Mesenchymal stem cell (in vitro differentiated cells and primary cell): ENCODE data around the gene KRT79.

Source experiments
- DNase-seq: peaks from one replicate; pipeline ENCODE4 v3.0.0-alpha.2; 2013
- H2AFZ ChIP-seq: one replicate; pipeline ENCODE4 v1.6.1; 2013; ENCODE audit warnings: low read depth, mild to moderate bottlenecking, control low read depth, inconsistent platforms, low read length, moderate library complexity
- H2AK5ac ChIP-seq: 2 replicates; pipeline ENCODE4 v1.6.1; 2013; ENCODE audit warnings: low read length, moderate library complexity, mild to moderate bottlenecking, inconsistent platforms; ENCODE audit not compliant: severe bottlenecking
- H2BK120ac ChIP-seq: one replicate; pipeline ENCODE4 v1.6.1; 2013; ENCODE audit warnings: low read depth, mild to moderate bottlenecking, inconsistent platforms, low read length, moderate library complexity
- H2BK12ac ChIP-seq, 2 experiments: one replicate each; pipeline ENCODE4 v1.6.1; 2013; ENCODE audit warnings: inconsistent platforms in 2 of 2, low read length in 2 of 2, mild to moderate bottlenecking in 2 of 2, moderate library complexity in 2 of 2, control low read depth in 1 of 2
- H2BK15ac ChIP-seq: one replicate; pipeline ENCODE4 v1.6.1; 2013; ENCODE audit warnings: mild to moderate bottlenecking, low read depth, inconsistent platforms; ENCODE audit not compliant: poor library complexity, severe bottlenecking
- H2BK5ac ChIP-seq: 2 replicates; pipeline ENCODE4 v1.6.1; 2013; ENCODE audit warnings: low read depth, mild to moderate bottlenecking, low read length, control low read depth, inconsistent platforms; ENCODE audit not compliant: poor library complexity, severe bottlenecking
- H3K14ac ChIP-seq, 2 experiments: one replicate each; pipeline ENCODE4 v1.6.1; 2013; ENCODE audit warnings: inconsistent platforms in 2 of 2, low read length in 2 of 2, control low read depth in 1 of 2, mild to moderate bottlenecking in 1 of 2, moderate library complexity in 1 of 2
- H3K18ac ChIP-seq, 2 experiments: one replicate each; pipeline ENCODE4 v1.6.1; 2013; ENCODE audit warnings: inconsistent platforms in 2 of 2, low read length in 2 of 2, control low read depth in 1 of 2, low read depth in 1 of 2, mild to moderate bottlenecking in 1 of 2
- H3K23ac ChIP-seq, 2 experiments: one replicate each; pipeline ENCODE4 v1.6.1; 2013; ENCODE audit warnings: inconsistent platforms in 2 of 2, low read length in 2 of 2, mild to moderate bottlenecking in 2 of 2, moderate library complexity in 2 of 2, control low read depth in 1 of 2
- H3K27ac ChIP-seq: 2 replicates; pipeline ENCODE4 v1.5.1; 2013; ENCODE audit warnings: mild to moderate bottlenecking, moderate library complexity, low read length, control low read depth, inconsistent platforms; ENCODE audit not compliant: poor library complexity, severe bottlenecking
- H3K27me3 ChIP-seq, 2 experiments: 2 replicates each; pipeline versions ENCODE4 v1.6.1 to v1.7.0; 2013; ENCODE audit warnings: low read length in 2 of 2, mild to moderate bottlenecking in 2 of 2, moderate library complexity in 2 of 2, control low read depth in 1 of 2, inconsistent platforms in 1 of 2; ENCODE audit not compliant: control insufficient read depth in 1 of 2, insufficient read depth in 1 of 2
- H3K36me3 ChIP-seq, 2 experiments: 2 replicates each; pipeline versions ENCODE4 v1.6.1 to v1.7.0; 2013; ENCODE audit warnings: low read length in 2 of 2, control low read depth in 1 of 2, inconsistent platforms in 1 of 2, low read depth in 1 of 2, mild to moderate bottlenecking in 1 of 2; ENCODE audit not compliant: insufficient read depth in 2 of 2, control insufficient read depth in 1 of 2
- H3K4ac ChIP-seq, 2 experiments: one replicate each; pipeline ENCODE4 v1.6.1; 2013; ENCODE audit warnings: inconsistent platforms in 2 of 2, low read length in 2 of 2, mild to moderate bottlenecking in 2 of 2, moderate library complexity in 2 of 2, control low read depth in 1 of 2, low read depth in 1 of 2
- H3K4me1 ChIP-seq: 2 replicates; pipeline ENCODE4 v1.6.1; 2013; ENCODE audit warnings: low read depth, low read length, control low read depth; ENCODE audit not compliant: control insufficient read depth, insufficient read depth
- H3K4me2 ChIP-seq: 2 replicates; pipeline ENCODE4 v1.6.1; 2013; ENCODE audit warnings: low read length, mild to moderate bottlenecking, inconsistent platforms; ENCODE audit not compliant: poor library complexity, severe bottlenecking
- H3K4me3 ChIP-seq, 2 experiments: 2 replicates each; pipeline versions ENCODE4 v1.5.1 to v1.7.0; 2013; ENCODE audit warnings: low read length in 2 of 2, mild to moderate bottlenecking in 2 of 2, control low read depth in 1 of 2, low read depth in 1 of 2; ENCODE audit not compliant: insufficient read depth in 1 of 2
- H3K79me1 ChIP-seq: replicated peaks from 2 replicates; pipeline ENCODE4 v1.6.1; 2013; ENCODE audit warnings: mild to moderate bottlenecking, control low read depth, low read length, inconsistent platforms; ENCODE audit not compliant: poor library complexity, severe bottlenecking
- H3K9ac ChIP-seq: 2 replicates; pipeline ENCODE4 v1.7.0; 2013; ENCODE audit warnings: mild to moderate bottlenecking, low read length, moderate library complexity
- H3K9me3 ChIP-seq: 2 replicates; pipeline ENCODE4 v1.7.0; 2013; ENCODE audit warnings: mild to moderate bottlenecking, low read length; ENCODE audit not compliant: control insufficient read depth
- H4K8ac ChIP-seq: one replicate; pipeline ENCODE4 v1.6.1; 2013; ENCODE audit warnings: inconsistent platforms, mild to moderate bottlenecking, low read length, moderate library complexity
- H4K91ac ChIP-seq: one replicate; pipeline ENCODE4 v1.6.1; 2013; ENCODE audit warnings: mild to moderate bottlenecking, low read length, inconsistent platforms
- WGBS: methylation state at CpG from one replicate; pipeline ENCODE4 v1.1.7; 2013; ENCODE audit warnings: mixed read lengths; 5-methylcytosine and 5-hydroxymethylcytosine counted together

Gene KRT79

GRCh38 chr12:52805000-52805399 is 29.1 kb downstream of the KRT79 start:
- Histone ChIP-seq H3K36me3 (no peaks in the 10 kb centered on the region), H3K14ac (no peak overlapping the region), H3K9me3 (no peaks in the 10 kb centered on the region), H2BK120ac (no peak overlapping the region), H3K27me3 (peaks cover 26 to 71% of the 10 kb centered on the region in 2 experiments), H2AK5ac (no peak overlapping the region), H3K4ac (no peak overlapping the region), H2BK12ac (no peak overlapping the region), H4K91ac (no peak overlapping the region), H3K18ac (no peak overlapping the region), H3K4me2 (no peak overlapping the region), H3K27ac (no peak overlapping the region), H3K4me3 (no peak overlapping the region), H4K8ac (no peak overlapping the region), H3K79me1 (no peaks in the 10 kb centered on the region), H2BK5ac (no peak overlapping the region), H3K4me1 (peaks cover 17% of the 10 kb centered on the region), H3K9ac (no peak overlapping the region), H2AFZ (no peak overlapping the region), H2BK15ac (no peak overlapping the region), H3K23ac (no peak overlapping the region)
- 40% methylated on average over 1 of the region's 1 CpG for whole genome bisulfite sequencing
- DNase-seq = no peak

DNA sequence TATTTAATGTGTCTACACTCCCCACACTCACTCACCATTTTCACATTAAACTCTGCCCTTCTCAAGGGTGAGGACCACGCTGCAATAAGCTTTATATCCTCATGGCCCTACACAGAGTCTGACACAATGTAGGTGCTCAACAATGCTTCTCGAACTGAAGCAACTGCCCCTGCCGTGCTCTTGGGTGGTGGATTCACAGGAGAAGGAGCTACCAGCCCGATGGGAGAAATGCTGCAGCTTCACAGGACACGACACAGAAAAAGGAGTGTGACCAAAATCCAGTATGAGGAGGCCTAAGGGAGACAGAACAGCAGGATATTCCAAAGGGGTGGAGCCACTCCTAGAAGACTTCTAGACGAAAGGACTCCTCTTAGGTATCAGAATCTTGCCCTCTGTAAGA is 31.7 kb downstream of the KRT79 start:
- Histone ChIP-seq H3K4me2 (no peak overlapping the region), H3K79me1 (no peaks in the 10 kb centered on the region), H2BK5ac (no peak overlapping the region), H3K4me1 (peaks cover 22% of the 10 kb centered on the region), H3K9me3 (no peaks in the 10 kb centered on the region), H2BK120ac (no peak overlapping the region), H3K4me3 (no peak overlapping the region), H3K36me3 (no peaks in the 10 kb centered on the region), H4K8ac (no peak overlapping the region), H3K23ac (no peak overlapping the region), H3K27me3 (peaks cover 16 to 46% of the 10 kb centered on the region in 2 experiments), H3K9ac (no peak overlapping the region), H3K27ac (no peak overlapping the region), H3K4ac (no peak overlapping the region), H2AFZ (no peak overlapping the region), H3K18ac (no peak overlapping the region), H2BK12ac (no peak overlapping the region), H4K91ac (no peak overlapping the region), H3K14ac (no peak overlapping the region), H2BK15ac (no peak overlapping the region), H2AK5ac (no peak overlapping the region)
- 48% methylated on average over 6 of the region's 6 CpGs for WGBS
- DNase-seq = no peak

- H3K36me3 ChIP-seq = no peaks in the 10 kb centered on the region
- H3K18ac ChIP-seq = no peak overlapping the region
- no peak overlapping the region for H3K14ac ChIP-seq
- 49% methylated on average over 3 of the region's 3 CpGs for WGBS
- H3K4me3 ChIP-seq = no peak overlapping the region
- H3K4me2 ChIP-seq = no peak overlapping the region
- no peaks in the 10 kb centered on the region for H3K79me1 ChIP-seq
- H4K8ac ChIP-seq = no peak overlapping the region
- no peak overlapping the region for H2BK120ac ChIP-seq
- no peak overlapping the region for H2AFZ ChIP-seq
- H3K9ac ChIP-seq = no peak overlapping the region
- no peaks in the 10 kb centered on the region for H3K9me3 ChIP-seq
- no peak overlapping the region for H3K4ac ChIP-seq
- H2BK15ac ChIP-seq = no peak overlapping the region
- no peak overlapping the region for H4K91ac ChIP-seq
- H3K27me3 ChIP-seq = peaks cover 16 to 40% of the 10 kb centered on the region in 2 experiments
- no peak overlapping the region for H3K23ac ChIP-seq
- H3K27ac ChIP-seq = no peak overlapping the region
- no peak for DNase-seq
- H2BK5ac ChIP-seq = no peak overlapping the region
- H3K4me1 ChIP-seq = peaks cover 16% of the 10 kb centered on the region
- H2BK12ac ChIP-seq = no peak overlapping the region
- H2AK5ac ChIP-seq = no peak overlapping the region
Measured at GRCh38 chr12:52801773-52802172, 32.3 kb downstream of the KRT79 start.

- no peak overlapping the region for H3K4me3 ChIP-seq
Measured at GRCh38 chr12:52800259-52800917, 33.7 kb downstream of the KRT79 start.

More at GRCh38 chr12:52800259-52800917, 33.7 kb downstream of the KRT79 start:
- H2AFZ ChIP-seq = no peak overlapping the region
- no peak overlapping the region for H3K4me2 ChIP-seq
- no peak for DNase-seq
- peaks cover 11% of the 10 kb centered on the region for H3K4me1 ChIP-seq
- H3K9me3 ChIP-seq = no peaks in the 10 kb centered on the region
- H2BK120ac ChIP-seq = no peak overlapping the region
- WGBS = 73% methylated on average over 1 of the region's 1 CpG
- H2BK12ac ChIP-seq = no peak overlapping the region
- H3K23ac ChIP-seq = no peak overlapping the region
- no peak overlapping the region for H2AK5ac ChIP-seq
- H4K91ac ChIP-seq = no peak overlapping the region
- no peak overlapping the region for H4K8ac ChIP-seq
- H3K4ac ChIP-seq = no peak overlapping the region
- peaks cover 16 to 27% of the 10 kb centered on the region in 2 experiments for H3K27me3 ChIP-seq
- no peak overlapping the region for H2BK15ac ChIP-seq
- H3K18ac ChIP-seq = no peak overlapping the region
- no peak overlapping the region for H3K9ac ChIP-seq
- H3K79me1 ChIP-seq = no peaks in the 10 kb centered on the region
- no peak overlapping the region for H3K27ac ChIP-seq
- no peak overlapping the region for H2BK5ac ChIP-seq
- no peaks in the 10 kb centered on the region for H3K36me3 ChIP-seq
- no peak overlapping the region for H3K14ac ChIP-seq
